ENCODE data around the gene MAK.

- TF ChIP-seq CTCF (IDR thresholded peaks at IDR 0.05): no peak
- TF ChIP-seq POLR2A (IDR thresholded peaks at IDR 0.05): no peak
Observed at GRCh38 chr6:10854922-10855632, 16.7 kb upstream of the MAK start.

All from lower leg skin (tissue), 3 donors.